Astrocyte (in vitro differentiated cells and primary cell): ENCODE data around the gene SEMA7A. TPM values are rescaled to one million over a fixed set of nuclear protein-coding genes. Genes with fewer than 3 reads are reported as not detected.

Experiments used
- DNase-seq: peaks from one replicate; pipeline ENCODE4 v3.0.0-alpha.2; 2010; ENCODE audit warnings: low read depth
- FAIRE-seq: peaks from 2 replicates; lab custom pipeline; 2011; peaks lifted over from hg19 to GRCh38; lab: Jason Lieb, UNC
- H2AFZ ChIP-seq: 2 replicates; pipeline ENCODE4 v1.6.0; 2012; ENCODE audit warnings: low read depth, low read length, inconsistent platforms
- H3K27ac ChIP-seq: 2 replicates; pipeline ENCODE4 v1.5.1; 2011; ENCODE audit warnings: low read depth, low read length, inconsistent platforms
- H3K27me3 ChIP-seq: 2 replicates; pipeline ENCODE4 v1.6.0; 2011; ENCODE audit warnings: low read length, inconsistent platforms; ENCODE audit not compliant: insufficient read depth
- H3K36me3 ChIP-seq: 2 replicates; pipeline ENCODE4 v1.5.1; 2011; ENCODE audit warnings: low read length, inconsistent platforms; ENCODE audit not compliant: insufficient read depth
- H3K4me1 ChIP-seq: 2 replicates; pipeline ENCODE4 v1.5.1; 2011; ENCODE audit warnings: low read length, inconsistent platforms; ENCODE audit not compliant: insufficient read depth
- H3K4me2 ChIP-seq: 2 replicates; pipeline ENCODE4 v1.6.0; 2012; ENCODE audit warnings: low read length, inconsistent platforms
- H3K4me3 ChIP-seq: 2 replicates; pipeline ENCODE4 v1.5.1; 2011; ENCODE audit warnings: low read depth, mild to moderate bottlenecking, low read length, inconsistent platforms; ENCODE audit not compliant: insufficient read depth
- H3K79me2 ChIP-seq: 2 replicates; pipeline ENCODE4 v1.6.0; 2012; ENCODE audit warnings: mild to moderate bottlenecking, low read length, inconsistent platforms; ENCODE audit not compliant: insufficient read depth
- H3K9ac ChIP-seq: 2 replicates; pipeline ENCODE4 v1.6.0; 2012; ENCODE audit warnings: mild to moderate bottlenecking, low read length, inconsistent platforms
- H3K9me3 ChIP-seq: 2 replicates; pipeline ENCODE4 v1.5.1; 2012; ENCODE audit warnings: low read depth, mild to moderate bottlenecking, low read length, inconsistent platforms; ENCODE audit not compliant: insufficient read depth
- H4K20me1 ChIP-seq: 2 replicates; pipeline ENCODE4 v1.6.0; 2012; ENCODE audit warnings: low read length, inconsistent platforms; ENCODE audit not compliant: insufficient read depth
- H3K27ac Mint-ChIP-seq: one replicate; pipeline ENCODE4 v1.8.0; 2021; ENCODE audit warnings: mild to moderate bottlenecking, mixed read lengths; ENCODE audit not compliant: unreplicated experiment
- H3K27me3 Mint-ChIP-seq: one replicate; pipeline ENCODE4 v1.8.0; 2021; ENCODE audit warnings: low read depth, mixed read lengths; ENCODE audit not compliant: unreplicated experiment
- H3K36me3 Mint-ChIP-seq: one replicate; pipeline ENCODE4 v1.8.0; 2021; ENCODE audit warnings: low read depth, mixed read lengths; ENCODE audit not compliant: unreplicated experiment
- H3K4me1 Mint-ChIP-seq: one replicate; pipeline ENCODE4 v1.8.0; 2021; ENCODE audit warnings: low read depth, mixed read lengths; ENCODE audit not compliant: unreplicated experiment
- H3K4me3 Mint-ChIP-seq: one replicate; pipeline ENCODE4 v1.8.0; 2021; ENCODE audit warnings: mild to moderate bottlenecking, moderate library complexity, mixed read lengths; ENCODE audit not compliant: unreplicated experiment
- H3K9me3 Mint-ChIP-seq: one replicate; pipeline ENCODE4 v1.8.0; 2021; ENCODE audit warnings: mild to moderate bottlenecking, mixed read lengths; ENCODE audit not compliant: unreplicated experiment
- CTCF ChIP-seq: IDR thresholded peaks from 2 replicates; pipeline ENCODE4 v1.5.1; 2011; ENCODE audit warnings: low read depth, mild to moderate bottlenecking, inconsistent platforms, low read length, moderate library complexity; ENCODE audit not compliant: insufficient read depth
- EZH2 ChIP-seq: IDR thresholded peaks from 2 replicates; pipeline ENCODE4 v1.6.1; 2012; ENCODE audit warnings: mild to moderate bottlenecking, low read length, inconsistent platforms; ENCODE audit not compliant: insufficient read depth
- total RNA-seq: library from RNA; stranded (reverse); gene quantifications from 2 replicates; pipeline ENCODE4 v1.2.1, GENCODE V29; 2021

SEMA7A gene
- total RNA-seq, 1 donor from 2014 or later: 26.7 TPM

GRCh38 chr15:74445816-74446763, 12.3 kb upstream of the SEMA7A start:
- Histone ChIP-seq H3K9ac (no peak overlapping the region), H3K27me3 (no peaks in the 10 kb centered on the region), H3K4me3 (no peak overlapping the region), H3K27ac (no peak overlapping the region), H2AFZ (no peak overlapping the region), H3K4me1 (peaks cover 10% of the 10 kb centered on the region), H3K4me2 (no peak overlapping the region), H3K36me3 (peaks cover 19% of the 10 kb centered on the region), H3K9me3 (no peaks in the 10 kb centered on the region), H3K79me2 (no peaks in the 10 kb centered on the region), H4K20me1 (no peaks in the 10 kb centered on the region)
- Mint-ChIP-seq H3K4me3 (no peak overlapping the region), H3K9me3 (no peaks in the 10 kb centered on the region), H3K4me1 (peaks cover 15% of the 10 kb centered on the region), H3K27ac (no peak overlapping the region), H3K27me3 (peaks cover 4% of the 10 kb centered on the region), H3K36me3 (peaks cover 44% of the 10 kb centered on the region)
- DNase-seq: peak; percentile 24
- no peak for FAIRE-seq
- TF ChIP-seq CTCF: no peak

DNA sequence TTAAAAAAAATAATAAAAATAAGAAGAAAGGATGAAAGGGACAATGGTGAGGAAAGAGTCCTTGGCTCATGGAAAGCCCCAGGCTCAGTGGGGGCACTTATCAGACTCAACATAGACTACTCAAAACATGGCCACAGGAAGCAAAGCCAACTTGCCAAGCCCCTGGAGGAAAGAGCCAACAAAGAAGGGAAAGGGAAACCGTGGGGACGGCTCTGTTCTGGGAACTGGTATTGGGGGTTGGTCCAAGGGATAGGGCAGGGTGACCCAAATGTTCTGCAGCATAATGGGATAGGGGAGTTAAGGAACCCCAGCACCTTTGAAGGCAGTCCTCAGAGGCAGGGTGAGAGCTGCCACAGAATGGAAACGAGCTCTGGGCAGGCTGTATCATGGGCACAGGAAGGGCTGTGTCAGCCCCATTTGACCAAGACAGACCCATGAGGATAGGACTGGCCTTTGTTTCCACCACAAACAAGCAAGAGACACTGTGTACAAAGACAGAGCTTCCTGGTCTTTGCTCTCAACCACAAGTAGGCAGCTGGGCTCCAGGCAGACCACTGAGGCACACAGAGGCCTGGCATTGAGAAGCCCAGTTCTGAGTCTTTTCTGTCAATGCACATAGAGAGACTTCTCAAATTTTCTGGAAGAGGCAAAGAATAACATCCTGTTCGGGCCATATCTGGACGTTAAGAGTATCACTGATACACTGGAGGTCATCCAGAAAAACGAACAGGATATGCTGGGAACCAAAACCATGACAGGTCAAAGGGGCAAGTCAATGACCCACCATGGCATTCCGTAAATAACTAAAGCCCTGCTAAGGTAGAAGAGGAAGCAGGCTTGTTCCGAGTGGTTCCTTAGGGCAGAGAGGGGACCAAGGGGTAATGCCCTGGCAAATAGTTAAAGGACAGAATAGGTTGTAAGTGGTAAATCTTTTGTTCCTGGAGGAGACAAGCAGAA, 10.6 kb upstream of the SEMA7A start:
- no peaks in the 10 kb centered on the region for H3K9me3 Mint-ChIP-seq
- no peak overlapping the region for H3K4me3 ChIP-seq
- H3K27me3 Mint-ChIP-seq: peaks cover 9% of the 10 kb centered on the region
- no peak overlapping the region for H3K4me3 Mint-ChIP-seq
- no peak for FAIRE-seq
- no peaks in the 10 kb centered on the region for H4K20me1 ChIP-seq
- H3K27ac ChIP-seq: no peak overlapping the region
- peaks cover 31% of the 10 kb centered on the region for H3K36me3 Mint-ChIP-seq
- DNase-seq: no peak
- peaks cover 15% of the 10 kb centered on the region for H3K4me1 Mint-ChIP-seq
- peaks cover 10% of the 10 kb centered on the region for H3K4me1 ChIP-seq
- H3K4me2 ChIP-seq: no peak overlapping the region
- TF ChIP-seq EZH2 (no peak), CTCF (no peak)
- H3K27ac Mint-ChIP-seq: no peak overlapping the region
- H3K36me3 ChIP-seq: peaks cover 18% of the 10 kb centered on the region
- no peaks in the 10 kb centered on the region for H3K79me2 ChIP-seq
- no peak overlapping the region for H2AFZ ChIP-seq
- H3K9me3 ChIP-seq: no peaks in the 10 kb centered on the region
- H3K9ac ChIP-seq: no peak overlapping the region
- no peaks in the 10 kb centered on the region for H3K27me3 ChIP-seq
